GM12878 (cell line): Measurements from ENCODE around the gene CNN2. TPM values are rescaled to one million over a fixed set of nuclear protein-coding genes. Genes with fewer than 3 reads are reported as not detected.

Experiments
- ATAC-seq: fragments of 200-7000 bp; cut with Tn5 transposase; 3 replicates; pipeline ENCODE4 v1.9.1; 2020; ENCODE audit warnings: mild to moderate bottlenecking, moderate library complexity
- BruUV-seq: library from RNA; stranded (reverse); fragments of 400-500 nt; replicated peaks from 2 replicates; lab custom pipeline; 2021; lab: Mats Ljungman, UMichigan
- CTCF ChIA-PET: fragments of 300-600 bp; sonication (Branson Sonifier 250); formaldehyde crosslinking; extraction: SDS; loops from one replicate; lab custom pipeline; 2021; ENCODE audit warnings: inconsistent platforms; lab: Yijun Ruan, JAX
- POLR2A ChIA-PET: fragments of 350-600 bp; formaldehyde crosslinking; extraction: SDS; loops from one replicate; lab custom pipeline; 2021; ENCODE audit warnings: inconsistent platforms; lab: Charles Lee
- RAD21 ChIA-PET: fragments of 300-600 bp; sonication (Branson Sonifier 250); formaldehyde crosslinking; loops from one replicate; lab custom pipeline; 2023; ENCODE audit warnings: antibody characterized with exemption; ENCODE audit not compliant: unreplicated experiment; lab: Charles Lee
- SMC1A ChIA-PET: fragments of 300-600 bp; sonication (Branson Sonifier 250); formaldehyde crosslinking; loops from one replicate; lab custom pipeline; 2023; ENCODE audit not compliant: unreplicated experiment, uncharacterized antibody; lab: Charles Lee
- DNase-seq: peaks from one replicate; pipeline ENCODE4 v3.0.0-alpha.2; 2011; ENCODE audit warnings: low read depth, low spot score
- FAIRE-seq: peaks from 3 replicates; lab custom pipeline; 2011; peaks lifted over from hg19 to GRCh38; lab: Jason Lieb, UNC
- H2AFZ ChIP-seq: 2 replicates; pipeline ENCODE4 v1.6.0; 2011; ENCODE audit warnings: low read depth, low read length, control low read depth; ENCODE audit not compliant: control insufficient read depth
- H3K27ac ChIP-seq: 2 replicates; pipeline ENCODE4 v1.5.1; 2011; ENCODE audit warnings: control low read depth; ENCODE audit not compliant: control insufficient read depth, insufficient read depth
- H3K27me3 ChIP-seq, 2 experiments: replicated peaks in 1 of 2; 2 replicates each; pipeline versions ENCODE4 v1.6.0 to v1.6.1; 2011; ENCODE audit warnings: low read length in 1 of 2; ENCODE audit not compliant: control insufficient read depth in 2 of 2, insufficient read depth in 2 of 2
- H3K36me3 ChIP-seq, 2 experiments: 2 replicates each; pipeline ENCODE4 v1.5.1; 2011; ENCODE audit warnings: low read length in 1 of 2; ENCODE audit not compliant: control insufficient read depth in 2 of 2, insufficient read depth in 2 of 2
- H3K4me1 ChIP-seq: 2 replicates; pipeline ENCODE4 v1.6.1; 2011; ENCODE audit warnings: mild to moderate bottlenecking, low read length, moderate library complexity, mixed read lengths; ENCODE audit not compliant: control insufficient read depth, insufficient read depth
- H3K4me2 ChIP-seq: 2 replicates; pipeline ENCODE4 v1.6.0; 2011; ENCODE audit warnings: control low read depth; ENCODE audit not compliant: control insufficient read depth, insufficient read depth
- H3K4me3 ChIP-seq: fragments of 200-600 bp; sonication (generic); 2 replicates; pipeline ENCODE4 v1.5.1; 2016
- H3K79me2 ChIP-seq: 2 replicates; pipeline ENCODE4 v1.6.0; 2011; ENCODE audit warnings: low read length; ENCODE audit not compliant: control insufficient read depth, insufficient read depth
- H3K9ac ChIP-seq: 2 replicates; pipeline ENCODE4 v1.8.0; 2011; ENCODE audit warnings: low read length, control low read depth, mixed read lengths; ENCODE audit not compliant: control insufficient read depth, insufficient read depth
- H3K9me3 ChIP-seq: replicated peaks from 3 replicates; pipeline ENCODE4 v1.5.1; 2011; ENCODE audit warnings: mild to moderate bottlenecking, low read length; ENCODE audit not compliant: control insufficient read depth, insufficient read depth
- H4K20me1 ChIP-seq: 2 replicates; pipeline ENCODE4 v1.6.0; 2011; ENCODE audit not compliant: control insufficient read depth, insufficient read depth
- EED ChIP-seq: sonication (generic); IDR thresholded peaks from 2 replicates; pipeline ENCODE4 v1.6.1; 2016; ENCODE audit warnings: antibody characterized with exemption, low read depth
- GATAD2B ChIP-seq: fragments of 450-650 bp; conservative IDR thresholded peaks from 2 replicates; pipeline ENCODE4 v1.6.1; 2017; ENCODE audit warnings: low read depth, mild to moderate bottlenecking, moderate library complexity
- HCFC1 ChIP-seq: fragments of 150-350 bp; IDR thresholded peaks from 2 replicates; pipeline ENCODE4 v1.6.1; 2014; ENCODE audit warnings: low read length
- JUND ChIP-seq: IDR thresholded peaks from 2 replicates; pipeline ENCODE4 v1.6.1; 2012; ENCODE audit warnings: low read depth, mild to moderate bottlenecking, low read length, improper control_type of control experiment, moderate library complexity
- LARP7 ChIP-seq: fragments of 450-650 bp; IDR thresholded peaks from 2 replicates; pipeline ENCODE4 v1.6.1; 2017; ENCODE audit warnings: mild to moderate bottlenecking
- NBN ChIP-seq: fragments of 450-650 bp; IDR thresholded peaks from 2 replicates; pipeline ENCODE4 v1.6.1; 2016
- NFXL1 ChIP-seq: fragments of 450-650 bp; IDR thresholded peaks from 2 replicates; pipeline ENCODE4 v1.6.1; 2017; ENCODE audit warnings: antibody characterized with exemption, mild to moderate bottlenecking, borderline replicate concordance
- POU2F2 ChIP-seq: IDR thresholded peaks from 3 replicates; pipeline ENCODE4 v1.6.1; 2011; ENCODE audit warnings: low read depth, mild to moderate bottlenecking, low read length, borderline replicate concordance
- RB1 ChIP-seq: fragments of 450-650 bp; formaldehyde crosslinking; IDR thresholded peaks from 2 replicates; pipeline ENCODE4 v1.6.1; 2017; ENCODE audit warnings: mild to moderate bottlenecking, borderline replicate concordance
- RCOR1 ChIP-seq: conservative IDR thresholded peaks from 2 replicates; pipeline ENCODE4 v1.6.1; 2012; ENCODE audit warnings: low read depth, low read length, improper control_type of control experiment
- SMC3 ChIP-seq: IDR thresholded peaks from 2 replicates; pipeline ENCODE4 v1.6.1; 2011; ENCODE audit warnings: low read length, improper control_type of control experiment, borderline replicate concordance
- SP1 ChIP-seq: IDR thresholded peaks from one replicate; pipeline ENCODE4 v1.6.1; 2011; ENCODE audit warnings: low read depth, low read length
- SPI1 ChIP-seq: IDR thresholded peaks from 2 replicates; pipeline ENCODE4 v1.6.1; 2011; ENCODE audit warnings: low read depth, mild to moderate bottlenecking, low read length, moderate library complexity, borderline replicate concordance; ENCODE audit not compliant: insufficient read depth
- TCF12 ChIP-seq: IDR thresholded peaks from 2 replicates; pipeline ENCODE4 v1.6.1; 2011; ENCODE audit warnings: low read depth, mild to moderate bottlenecking, low read length
- WGBS: methylation state at CpG from one replicate; pipeline ENCODE4 v1.1.6; 2016; ENCODE audit warnings: low lambda C conversion rate; ENCODE audit not compliant: insufficient replicate concordance, insufficient coverage; ENCODE audit errors: missing lambda C conversion rate; 5-methylcytosine and 5-hydroxymethylcytosine counted together
- in situ Hi-C: fragments of 300-500 bp; cut with MboI; formaldehyde crosslinking; loops from 9 replicates; pipeline ENCODE4 v1.14.3; 2018; ENCODE audit warnings: mixed read lengths
- intact Hi-C: fragments of 100-400 bp; cut with micrococcal nuclease; formaldehyde crosslinking; loops from one replicate; pipeline ENCODE4 v1.14.2; 2022; ENCODE audit not compliant: unreplicated experiment
- polyA plus RNA-seq, 11 experiments: library from polyadenylated mRNA; depleted of rRNA in 4 of 11; unstranded in 6 of 11; stranded (reverse) in 5 of 11; fragments of >200 nt; fragmentation: Nextera tagmentation in 4 of 11; fragmentation: Illumina TruSeq in 1 of 11; extraction: Ambion mirVana in 4 of 11; extraction: Trizol in 1 of 11; gene quantifications; 1 replicate in 1 of 11; 2 replicates in 10 of 11; pipeline versions ENCODE4 v1.2.1 to v1.2.3, GENCODE V29; 2011 to 2016; ENCODE audit warnings: inconsistent platforms in 2 of 11, missing spikeins in 2 of 11, low read depth in 1 of 11
- total RNA-seq, 4 experiments: library from RNA; depleted of rRNA in 3 of 4; stranded (reverse); fragments of >200 nt in 3 of 4; fragmentation: Illumina TruSeq in 1 of 4; extraction: Trizol in 1 of 4; gene quantifications; 2 replicates each; pipeline versions ENCODE4 v1.2.1 to v1.2.3, GENCODE V29; 2013 to 2021
- TF ChIP-seq, protein P1 (sequence below): fragments of 450-650 bp; conservative IDR thresholded peaks from 2 replicates; pipeline ENCODE4 v1.6.1; 2017; ENCODE audit warnings: mild to moderate bottlenecking, moderate library complexity
- TF ChIP-seq, protein P2 (sequence below): fragments of 450-650 bp; formaldehyde crosslinking; IDR thresholded peaks from 2 replicates; pipeline ENCODE4 v1.5.0; 2022; ENCODE audit warnings: mild to moderate bottlenecking, missing genetic modification characterization

CNN2 gene
- total and polyA plus RNA-seq, 10 of the 15 experiments (the other 5 are each of a cell fraction or from before 2014, with no cell fraction given): 34.7 to 311 (median 172) TPM

DNA sequence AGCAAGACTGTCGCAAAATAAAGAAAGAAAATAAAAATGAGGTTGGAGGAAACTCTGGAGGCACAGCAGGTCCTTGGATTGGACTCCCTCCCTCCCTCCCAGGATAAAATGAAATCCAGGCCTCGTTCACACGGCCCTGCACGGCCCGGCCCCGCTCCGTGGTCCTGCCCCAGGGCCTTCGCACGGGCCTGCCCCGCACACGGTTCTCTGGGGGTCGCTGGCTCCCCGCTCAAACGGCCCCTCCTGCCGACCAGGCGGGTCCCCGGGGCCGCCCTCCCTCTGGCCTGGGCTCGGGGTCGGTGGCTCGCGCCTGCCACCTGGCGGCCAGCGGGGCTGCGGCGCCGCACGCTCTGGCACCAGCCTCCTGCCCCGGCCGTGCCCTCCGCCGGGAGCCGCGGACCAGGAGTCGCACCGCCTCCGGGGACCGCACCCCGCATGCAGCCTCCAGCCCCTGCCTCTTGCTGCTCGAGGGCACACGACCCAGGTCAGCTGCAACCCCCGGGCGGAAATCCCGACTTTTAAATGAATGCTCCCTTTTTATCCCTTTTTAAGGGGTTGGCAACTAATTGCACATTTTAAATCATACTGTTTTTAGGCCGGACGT is 43.7 kb upstream of the CNN2 start (continued):
- TF ChIP-seq RB1 (peak; percentile 90; the same call in 1 of the 2 replicates), POU2F2 (peak; percentile 52; the same call in 1 of the 3 replicates), SP1 (peak; percentile 56), JUND (no peak), GATAD2B (peak; percentile 95), TCF12 (0 out of 2 replicates have a peak, but pooled peaks have one; percentile 31), EED (no peak)
- TF ChIP-seq, protein P1, sequence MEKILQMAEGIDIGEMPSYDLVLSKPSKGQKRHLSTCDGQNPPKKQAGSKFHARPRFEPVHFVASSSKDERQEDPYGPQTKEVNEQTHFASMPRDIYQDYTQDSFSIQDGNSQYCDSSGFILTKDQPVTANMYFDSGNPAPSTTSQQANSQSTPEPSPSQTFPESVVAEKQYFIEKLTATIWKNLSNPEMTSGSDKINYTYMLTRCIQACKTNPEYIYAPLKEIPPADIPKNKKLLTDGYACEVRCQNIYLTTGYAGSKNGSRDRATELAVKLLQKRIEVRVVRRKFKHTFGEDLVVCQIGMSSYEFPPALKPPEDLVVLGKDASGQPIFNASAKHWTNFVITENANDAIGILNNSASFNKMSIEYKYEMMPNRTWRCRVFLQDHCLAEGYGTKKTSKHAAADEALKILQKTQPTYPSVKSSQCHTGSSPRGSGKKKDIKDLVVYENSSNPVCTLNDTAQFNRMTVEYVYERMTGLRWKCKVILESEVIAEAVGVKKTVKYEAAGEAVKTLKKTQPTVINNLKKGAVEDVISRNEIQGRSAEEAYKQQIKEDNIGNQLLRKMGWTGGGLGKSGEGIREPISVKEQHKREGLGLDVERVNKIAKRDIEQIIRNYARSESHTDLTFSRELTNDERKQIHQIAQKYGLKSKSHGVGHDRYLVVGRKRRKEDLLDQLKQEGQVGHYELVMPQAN: peak; percentile 76

DNA sequence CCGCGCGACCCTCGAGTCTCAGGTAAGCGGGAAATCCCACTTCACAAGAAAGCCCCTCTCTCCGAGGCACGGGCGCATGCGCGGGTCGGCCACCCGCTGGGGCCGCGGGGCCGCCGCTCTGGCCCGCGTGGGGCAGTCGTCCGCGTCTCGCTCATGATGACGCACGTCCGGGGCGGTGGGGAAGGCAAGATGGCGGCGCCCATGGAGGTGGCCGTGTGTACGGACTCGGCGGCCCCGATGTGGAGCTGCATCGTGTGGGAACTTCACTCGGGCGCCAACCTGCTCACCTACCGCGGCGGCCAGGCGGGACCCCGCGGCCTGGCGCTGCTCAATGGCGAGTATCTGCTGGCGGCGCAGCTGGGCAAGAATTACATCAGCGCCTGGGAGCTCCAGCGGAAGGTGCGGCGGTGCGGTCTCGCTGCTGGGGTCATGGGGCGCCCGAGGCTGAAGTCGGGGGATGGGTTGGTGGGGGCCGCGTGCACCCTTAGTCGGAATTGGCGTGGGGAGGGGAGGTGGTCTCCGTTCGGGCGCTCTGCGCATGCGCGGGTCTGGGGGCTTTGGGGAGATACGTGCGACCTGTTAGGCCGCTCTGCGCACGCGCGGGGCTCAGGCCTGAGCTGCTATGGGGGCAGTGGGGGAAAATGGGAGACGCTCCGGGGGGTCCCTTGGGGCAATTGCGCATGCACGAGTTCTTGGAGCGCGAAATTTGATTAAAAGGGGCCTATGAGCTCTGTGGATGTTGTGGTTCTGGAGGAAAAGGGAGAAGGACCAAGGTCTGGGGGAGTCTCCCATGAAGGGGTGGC is 42.0 kb upstream of the CNN2 start, which contains the start of gene WDR18:
TSS of gene WDR18 (plus strand) at position 181 of the 803 bp plus-strand sequence. CDS start at position 190, 9 bp downstream.
- H3K4me2 ChIP-seq: peak within 1 kb of the TSS; percentile 100
- POLR2A ChIA-PET: interaction anchor here (0.8 to 2.4 kb wide), 10 partner anchors 13 to 120 kb away, joined by 3 to 36 read pairs (median 4); partner anchors contain the start of genes MED16, RNU6-2, RNU6-9 and TMEM259
- peak within 1 kb of the TSS; percentile 98 for H2AFZ ChIP-seq
- TF ChIP-seq LARP7 (peak; percentile 86), NFXL1 (no peak), SPI1 (no peak), NBN (peak; percentile 81; the same call in 1 of the 2 replicates), HCFC1 (peak; percentile 84), SMC3 (no peak), RCOR1 (peak; percentile 93; the same call in 1 of the 2 replicates)
- TF ChIP-seq, protein P2, sequence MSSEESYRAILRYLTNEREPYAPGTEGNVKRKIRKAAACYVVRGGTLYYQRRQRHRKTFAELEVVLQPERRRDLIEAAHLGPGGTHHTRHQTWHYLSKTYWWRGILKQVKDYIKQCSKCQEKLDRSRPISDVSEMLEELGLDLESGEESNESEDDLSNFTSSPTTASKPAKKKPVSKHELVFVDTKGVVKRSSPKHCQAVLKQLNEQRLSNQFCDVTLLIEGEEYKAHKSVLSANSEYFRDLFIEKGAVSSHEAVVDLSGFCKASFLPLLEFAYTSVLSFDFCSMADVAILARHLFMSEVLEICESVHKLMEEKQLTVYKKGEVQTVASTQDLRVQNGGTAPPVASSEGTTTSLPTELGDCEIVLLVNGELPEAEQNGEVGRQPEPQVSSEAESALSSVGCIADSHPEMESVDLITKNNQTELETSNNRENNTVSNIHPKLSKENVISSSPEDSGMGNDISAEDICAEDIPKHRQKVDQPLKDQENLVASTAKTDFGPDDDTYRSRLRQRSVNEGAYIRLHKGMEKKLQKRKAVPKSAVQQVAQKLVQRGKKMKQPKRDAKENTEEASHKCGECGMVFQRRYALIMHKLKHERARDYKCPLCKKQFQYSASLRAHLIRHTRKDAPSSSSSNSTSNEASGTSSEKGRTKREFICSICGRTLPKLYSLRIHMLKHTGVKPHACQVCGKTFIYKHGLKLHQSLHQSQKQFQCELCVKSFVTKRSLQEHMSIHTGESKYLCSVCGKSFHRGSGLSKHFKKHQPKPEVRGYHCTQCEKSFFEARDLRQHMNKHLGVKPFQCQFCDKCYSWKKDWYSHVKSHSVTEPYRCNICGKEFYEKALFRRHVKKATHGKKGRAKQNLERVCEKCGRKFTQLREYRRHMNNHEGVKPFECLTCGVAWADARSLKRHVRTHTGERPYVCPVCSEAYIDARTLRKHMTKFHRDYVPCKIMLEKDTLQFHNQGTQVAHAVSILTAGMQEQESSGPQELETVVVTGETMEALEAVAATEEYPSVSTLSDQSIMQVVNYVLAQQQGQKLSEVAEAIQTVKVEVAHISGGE (CRISPR knock-in tag): no peak

More for the DNA sequence above, 42.0 kb upstream of the CNN2 start, which contains the start of gene WDR18:
- RAD21 ChIA-PET: interaction anchor here (0.8 to 8.0 kb wide), 18 partner anchors 9 to 282 kb away, joined by 3 to 95 read pairs (median 5); no protein-coding TSS in a partner anchor
- H3K36me3 ChIP-seq: peaks cover 0 to 3% of the 10 kb centered on the region in 2 experiments; a peak in 2 of 4 replicates
- DNase-seq: peak; percentile 49
- in situ Hi-C loops (loop anchor here (5.0 kb wide), 1 partner anchor 62 kb away; no protein-coding TSS in a partner anchor), intact Hi-C loops (loop anchor here (1.0 to 2.0 kb wide), 2 partner anchors 59 to 122 kb away; no protein-coding TSS in a partner anchor)
- CTCF ChIA-PET: interaction anchor here (0.6 to 5.7 kb wide), 19 partner anchors 14 to 260 kb away, joined by 3 to 150 read pairs (median 6); no protein-coding TSS in a partner anchor
- H3K4me3 ChIP-seq: peak within 1 kb of the TSS; percentile 86
- WGBS: under 1% methylated on average over 74 of the region's 78 CpGs
- H3K27me3 ChIP-seq: no peaks in the 10 kb centered on the region
- peak within 1 kb of the TSS; percentile 91 for H3K9ac ChIP-seq
- H3K27ac ChIP-seq: peak within 1 kb of the TSS; percentile 92
- H3K79me2 ChIP-seq: peaks cover 11% of the 10 kb centered on the region
- no TSS peak for BruUV-seq
- peak; percentile 98 for FAIRE-seq
- SMC1A ChIA-PET: interaction anchor here (0.7 to 5.0 kb wide), 13 partner anchors 29 to 210 kb away, joined by 3 to 119 read pairs (median 4); no protein-coding TSS in a partner anchor
- ATAC-seq: peak; percentile 88
- H4K20me1 ChIP-seq: no peaks in the 10 kb centered on the region
- peaks cover 19% of the 10 kb centered on the region for H3K4me1 ChIP-seq
- H3K9me3 ChIP-seq: no peaks in the 10 kb centered on the region
